ENCODE data around the gene EEF1G.

GRCh38 chr11:62545437-62546243 is 28.1 kb downstream of the EEF1G start:
- TF ChIP-seq CTCF (IDR thresholded peaks at IDR 0.05; ENCODE audit: low read depth, low read length, poor library complexity, severe bottlenecking) (no peak), EZH2phosphoT487 (IDR thresholded peaks at IDR 0.05; ENCODE audit: borderline replicate concordance, low read length) (no peak)
